ENCODE measurements around the gene VIT. TPM values are rescaled to one million over a fixed set of nuclear protein-coding genes. Genes with fewer than 3 reads are reported as not detected.

VIT gene
- polyA plus RNA-seq, 1 of the 3 experiments (the other 2 are of a cell fraction) = not detected

GRCh38 chr2:36831185-36831584 lies 134.7 kb downstream of the VIT start:
- H3K4me2 ChIP-seq = no peak overlapping the region
- 50% methylated on average over 1 of the region's 1 CpG for WGBS (ENCODE audit: low lambda C conversion rate)
- TF ChIP-seq SMC3 (IDR thresholded peaks at IDR 0.05; ENCODE audit: low read depth, low read length) (no peak), USF1 (IDR thresholded peaks at IDR 0.05; ENCODE audit: borderline replicate concordance, low read depth) (no peak), CHD2 (IDR thresholded peaks at IDR 0.05; ENCODE audit: low read length, partially characterized antibody) (no peak), MXI1 (IDR thresholded peaks at IDR 0.05; ENCODE audit: low read depth, low read length) (no peak), GABPA (IDR thresholded peaks at IDR 0.05; ENCODE audit: low read depth) (no peak), ELF1 (IDR thresholded peaks at IDR 0.05) (no peak), POLR2AphosphoS5 (IDR thresholded peaks at IDR 0.05; ENCODE audit: low read depth, low read length) (no peak), JUND (IDR thresholded peaks at IDR 0.05) (no peak), NFIC (IDR thresholded peaks at IDR 0.05; ENCODE audit: borderline replicate concordance) (no peak), FOXJ3 (CRISPR knock-in tag; IDR thresholded peaks at IDR 0.05) (no peak), SIN3A (IDR thresholded peaks at IDR 0.05; ENCODE audit: borderline replicate concordance, low read depth, low read length) (no peak), REST (IDR thresholded peaks at IDR 0.05; ENCODE audit: low read depth, low read length) (no peak), IRF3 (IDR thresholded peaks at IDR 0.05; ENCODE audit: low read depth, low read length) (no peak), FOXM1 (IDR thresholded peaks at IDR 0.05; ENCODE audit: low read depth) (no peak), TEAD4 (IDR thresholded peaks at IDR 0.05; ENCODE audit: borderline replicate concordance, insufficient read depth) (no peak), RAD21 (IDR thresholded peaks at IDR 0.05; ENCODE audit: low read length) (no peak), CTCF (IDR thresholded peaks at IDR 0.05) (no peak), MEF2A (IDR thresholded peaks at IDR 0.05; ENCODE audit: borderline replicate concordance, low read depth) (no peak), TCF12 (IDR thresholded peaks at IDR 0.05) (no peak), FOSL2 (IDR thresholded peaks at IDR 0.05; ENCODE audit: borderline replicate concordance, low read depth) (no peak)
- H2AFZ ChIP-seq (ENCODE audit: low read depth) = no peak overlapping the region
- H3K79me2 ChIP-seq (ENCODE audit: insufficient read depth) = no peaks in the 10 kb centered on the region
- H3K9me3 ChIP-seq = no peaks in the 10 kb centered on the region; the same call in 1 of the 2 replicates
- H3K27ac ChIP-seq (ENCODE audit: low read depth in 2 of 2, low read length in 1 of 2) = no peak overlapping the region
- H3K4me1 ChIP-seq (ENCODE audit: control insufficient read depth in 1 of 2, insufficient read depth in 2 of 2, low read depth in 1 of 2, low read length in 1 of 2) = no peaks in the 10 kb centered on the region
- no peaks in the 10 kb centered on the region for H3K27me3 ChIP-seq (ENCODE audit: insufficient read depth)
- POLR2A ChIA-PET = no interaction called here
- H3K9ac ChIP-seq = no peak overlapping the region
- H3F3A ChIP-seq (replicated peaks; ENCODE audit: insufficient read depth) = no peaks in the 10 kb centered on the region
- CTCF ChIA-PET = interaction anchor here (1.1 to 2.1 kb wide), 2 partner anchors 12 to 46 kb away, joined by 3 to 7 read pairs; no protein-coding TSS in a partner anchor
- no peak for DNase-seq
- H4K20me1 ChIP-seq (ENCODE audit: insufficient read depth) = no peaks in the 10 kb centered on the region
- H3K9me2 ChIP-seq = no peaks in the 10 kb centered on the region
- H3K36me3 ChIP-seq (replicated peaks in 1 of 2; ENCODE audit: control insufficient read depth in 1 of 2, insufficient read depth in 2 of 2, low read length in 1 of 2) = no peaks in the 10 kb centered on the region
- no peak overlapping the region for H3K4me3 ChIP-seq (ENCODE audit: low read depth in 2 of 2, low read length in 1 of 2)

All from SK-N-SH (cell line).